Endodermal cell (in vitro differentiated cells): ENCODE results near the gene PDCD10. TPM values are rescaled to one million over a fixed set of nuclear protein-coding genes. Genes with fewer than 3 reads are reported as not detected.

ENCODE experiments used
- DNase-seq: peaks from one replicate; pipeline ENCODE4 v3.0.0-alpha.2; 2017
- H3K27ac ChIP-seq: 2 replicates; pipeline ENCODE4 v1.5.1; 2013; ENCODE audit warnings: mild to moderate bottlenecking, low read depth, low read length, moderate library complexity
- H3K27me3 ChIP-seq: 2 replicates; pipeline ENCODE4 v1.6.1; 2013; ENCODE audit warnings: mild to moderate bottlenecking, low read length, moderate library complexity; ENCODE audit not compliant: insufficient read depth, control insufficient read depth, poor library complexity, severe bottlenecking
- H3K36me3 ChIP-seq: 2 replicates; pipeline ENCODE4 v1.7.0; 2013; ENCODE audit warnings: mild to moderate bottlenecking, low read length, moderate library complexity; ENCODE audit not compliant: control insufficient read depth, insufficient read depth
- H3K4me1 ChIP-seq: one replicate; pipeline ENCODE4 v1.7.0; 2013; ENCODE audit warnings: low read length; ENCODE audit not compliant: control insufficient read depth, insufficient read depth
- H3K4me3 ChIP-seq: 2 replicates; pipeline ENCODE4 v1.5.1; 2013; ENCODE audit warnings: mild to moderate bottlenecking, low read length, moderate library complexity
- H3K9ac ChIP-seq: 2 replicates; pipeline ENCODE4 v1.6.1; 2013; ENCODE audit warnings: mild to moderate bottlenecking, low read length, moderate library complexity; ENCODE audit not compliant: poor library complexity, severe bottlenecking; ENCODE audit errors: extremely low read depth
- H3K9me3 ChIP-seq: 2 replicates; pipeline ENCODE4 v1.6.1; 2013; ENCODE audit warnings: mild to moderate bottlenecking, low read length, moderate library complexity; ENCODE audit not compliant: control insufficient read depth
- H3K27ac Mint-ChIP-seq: 2 replicates; pipeline ENCODE4 v1.8.0; 2020; ENCODE audit warnings: mixed read lengths
- H3K27me3 Mint-ChIP-seq: 2 replicates; pipeline ENCODE4 v1.8.0; 2021; ENCODE audit warnings: mild to moderate bottlenecking, mixed read lengths; ENCODE audit not compliant: insufficient read depth
- H3K36me3 Mint-ChIP-seq: 2 replicates; pipeline ENCODE4 v1.8.0; 2020; ENCODE audit warnings: low read depth, mixed read lengths
- H3K4me1 Mint-ChIP-seq: 2 replicates; pipeline ENCODE4 v1.8.0; 2020; ENCODE audit warnings: mixed read lengths
- H3K4me3 Mint-ChIP-seq: 2 replicates; pipeline ENCODE4 v1.8.0; 2020; ENCODE audit warnings: mild to moderate bottlenecking, moderate library complexity, mixed read lengths
- H3K9me3 Mint-ChIP-seq: 2 replicates; pipeline ENCODE4 v1.8.0; 2020; ENCODE audit warnings: mild to moderate bottlenecking, mixed read lengths
- CTCF ChIP-seq: fragments of 200-600 bp; sonication (generic); conservative IDR thresholded peaks from 2 replicates; pipeline ENCODE4 v1.5.0; 2021; ENCODE audit warnings: antibody characterized with exemption, mild to moderate bottlenecking
- WGBS, 2 experiments: methylation state at CpG; one replicate each; pipeline versions ENCODE4 v1.1.5 to v1.1.7; 2013; ENCODE audit warnings: missing lambda C conversion rate in 2 of 2, mixed read lengths in 1 of 2; ENCODE audit not compliant: insufficient coverage in 1 of 2, insufficient read length in 1 of 2; 5-methylcytosine and 5-hydroxymethylcytosine counted together
- total RNA-seq, 2 donors: library from RNA; stranded (reverse); fragmentation: NEBNext Ultra II Directional in 1 of 2; extraction: Animal tissue kit (Norgen Biotek cat#: 25700) in 1 of 2; gene quantifications; 2 replicates in 1 of 2; 3 replicates in 1 of 2; pipeline ENCODE4 v1.2.1, GENCODE V29; 2021

The PDCD10 gene
- total RNA-seq, 2 donors from 2014 or later: 75.2 to 84.8 TPM

GRCh38 chr3:167761302-167761701, 26.6 kb upstream of the PDCD10 start:
- Histone ChIP-seq H3K27me3 (peaks cover 12% of the 10 kb centered on the region), H3K9ac (no peak overlapping the region), H3K36me3 (no peaks in the 10 kb centered on the region), H3K4me1 (no peaks in the 10 kb centered on the region), H3K27ac (no peak overlapping the region), H3K9me3 (peaks cover 24% of the 10 kb centered on the region), H3K4me3 (no peak overlapping the region)
- Mint-ChIP-seq H3K27ac (no peak overlapping the region), H3K9me3 (peaks cover 29% of the 10 kb centered on the region), H3K4me3 (no peak overlapping the region), H3K27me3 (peaks cover 22% of the 10 kb centered on the region), H3K4me1 (peaks cover 15% of the 10 kb centered on the region), H3K36me3 (peaks cover 21% of the 10 kb centered on the region)
- DNase-seq: no peak
- no peak for TF ChIP-seq CTCF
- WGBS, 2 experiments: 91% methylated on average over 1 of the region's 1 CpG; no CpG with 5 or more reads in 1 of the 2 experiments

- peaks cover 2% of the 10 kb centered on the region for H3K4me1 Mint-ChIP-seq
- Histone ChIP-seq H3K27me3 (no peaks in the 10 kb centered on the region), H3K9me3 (peaks cover 5% of the 10 kb centered on the region), H3K9ac (no peak overlapping the region), H3K4me3 (no peak overlapping the region), H3K36me3 (no peaks in the 10 kb centered on the region), H3K4me1 (no peaks in the 10 kb centered on the region), H3K27ac (no peak overlapping the region)
- H3K27ac Mint-ChIP-seq: no peak overlapping the region
- peaks cover 10% of the 10 kb centered on the region for H3K9me3 Mint-ChIP-seq
- H3K4me3 Mint-ChIP-seq: no peak overlapping the region
- no peak for DNase-seq
- no peak for TF ChIP-seq CTCF
- no peaks in the 10 kb centered on the region for H3K27me3 Mint-ChIP-seq
- H3K36me3 Mint-ChIP-seq: peaks cover 4% of the 10 kb centered on the region
Measured at GRCh38 chr3:167754049-167754448, 19.4 kb upstream of the PDCD10 start.

GRCh38 chr3:167750272-167750971, 15.7 kb upstream of the PDCD10 start:
- no peaks in the 10 kb centered on the region for H3K27me3 ChIP-seq
- H3K4me3 ChIP-seq: no peak overlapping the region
- Mint-ChIP-seq H3K27me3 (no peaks in the 10 kb centered on the region), H3K27ac (no peak overlapping the region), H3K4me1 (peaks cover 2% of the 10 kb centered on the region), H3K4me3 (no peak overlapping the region), H3K36me3 (no peaks in the 10 kb centered on the region), H3K9me3 (no peaks in the 10 kb centered on the region)
- H3K9ac ChIP-seq: no peak overlapping the region
- TF ChIP-seq CTCF: no peak
- H3K36me3 ChIP-seq: no peaks in the 10 kb centered on the region
- peaks cover 5% of the 10 kb centered on the region for H3K9me3 ChIP-seq
- DNase-seq: no peak
- no peak overlapping the region for H3K27ac ChIP-seq
- no peaks in the 10 kb centered on the region for H3K4me1 ChIP-seq
- WGBS, 2 experiments: 95 to 100% methylated on average over 2 to 3 of the region's 3 CpGs
